ENCODE results near the gene COPA. TPM values are rescaled to one million over a fixed set of nuclear protein-coding genes. Genes with fewer than 3 reads are reported as not detected.

COPA gene
- total RNA-seq, 4 donors from 2014 or later = 74.9 to 99.8 (median 91.3) TPM

DNA sequence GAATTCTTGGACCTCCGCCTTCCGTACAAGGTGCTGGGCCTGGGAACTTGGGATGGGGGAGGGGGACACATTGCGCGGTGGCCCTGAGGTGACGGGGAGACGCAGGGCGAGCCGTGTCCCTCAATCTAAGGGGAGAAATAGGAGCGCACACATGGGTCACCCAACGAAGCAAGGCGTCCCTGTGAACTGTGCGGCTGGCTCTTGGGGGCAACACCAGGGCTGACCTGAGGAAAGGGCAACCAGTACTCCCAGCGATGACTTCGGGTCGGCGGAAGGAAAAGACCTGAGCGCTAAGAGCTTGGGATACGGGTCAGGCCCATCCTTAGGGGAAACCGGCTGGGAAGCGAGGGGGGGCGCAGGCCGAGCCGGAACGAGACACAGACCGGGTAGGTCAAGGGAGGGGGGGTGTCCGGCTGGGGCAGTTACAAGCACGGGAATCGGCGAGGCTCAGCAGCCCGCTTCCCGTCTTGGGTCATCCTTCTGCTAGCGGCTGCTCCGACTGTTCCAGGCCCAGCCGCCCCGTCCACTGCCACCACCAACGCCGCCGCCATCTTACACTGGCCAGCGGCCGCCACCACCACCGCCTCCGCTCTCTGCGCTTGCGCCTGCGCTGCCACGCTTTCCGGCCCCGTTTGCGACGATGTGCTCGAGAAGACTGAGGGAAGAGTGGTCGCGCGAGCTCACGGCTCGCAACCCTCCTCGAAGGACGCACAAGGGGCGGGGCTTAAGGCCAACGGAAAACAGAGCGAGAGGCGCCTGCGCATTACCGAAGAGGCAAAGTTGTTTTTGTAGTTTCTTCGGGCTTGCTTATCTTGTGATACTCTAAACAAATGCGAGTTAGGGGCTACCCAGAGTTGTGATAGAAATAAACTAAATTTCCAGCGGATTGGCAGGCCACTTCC, 80.9 kb downstream of the COPA start, which contains the start of gene DCAF8:
Gene DCAF8 (minus strand): TSS at position 657 of the 902 bp plus-strand sequence. CDS start 18,541 bp downstream, outside the sequence.
- H3K4me3 ChIP-seq = peak within 1 kb of the TSS; percentile 72 to 100 (median 89)
- peak within 1 kb of the TSS; percentile 96 to 100 (median 97) for H3K27ac ChIP-seq
- TF ChIP-seq, protein P1, sequence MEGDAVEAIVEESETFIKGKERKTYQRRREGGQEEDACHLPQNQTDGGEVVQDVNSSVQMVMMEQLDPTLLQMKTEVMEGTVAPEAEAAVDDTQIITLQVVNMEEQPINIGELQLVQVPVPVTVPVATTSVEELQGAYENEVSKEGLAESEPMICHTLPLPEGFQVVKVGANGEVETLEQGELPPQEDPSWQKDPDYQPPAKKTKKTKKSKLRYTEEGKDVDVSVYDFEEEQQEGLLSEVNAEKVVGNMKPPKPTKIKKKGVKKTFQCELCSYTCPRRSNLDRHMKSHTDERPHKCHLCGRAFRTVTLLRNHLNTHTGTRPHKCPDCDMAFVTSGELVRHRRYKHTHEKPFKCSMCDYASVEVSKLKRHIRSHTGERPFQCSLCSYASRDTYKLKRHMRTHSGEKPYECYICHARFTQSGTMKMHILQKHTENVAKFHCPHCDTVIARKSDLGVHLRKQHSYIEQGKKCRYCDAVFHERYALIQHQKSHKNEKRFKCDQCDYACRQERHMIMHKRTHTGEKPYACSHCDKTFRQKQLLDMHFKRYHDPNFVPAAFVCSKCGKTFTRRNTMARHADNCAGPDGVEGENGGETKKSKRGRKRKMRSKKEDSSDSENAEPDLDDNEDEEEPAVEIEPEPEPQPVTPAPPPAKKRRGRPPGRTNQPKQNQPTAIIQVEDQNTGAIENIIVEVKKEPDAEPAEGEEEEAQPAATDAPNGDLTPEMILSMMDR (IDR thresholded peaks at IDR 0.05) = peak in 1 of 6 experiments; percentile 21
- TF ChIP-seq POLR2A (IDR thresholded peaks at IDR 0.05) = peak in 3 of 4 donors; percentile 80 to 98 (median 93)
- H3K27me3 ChIP-seq = no peaks in the 10 kb centered on the region
- DNase-seq = peak; percentile 83
- peaks cover 0 to 18% (median 0%) of the 10 kb centered on the region in 3 donors for H3K36me3 ChIP-seq
- WGBS, 2 donors = 1% methylated on average over 29 to 39 of the region's 67 CpGs
- H3K9me3 ChIP-seq = no peaks in the 10 kb centered on the region
- peaks cover 11 to 52% (median 30%) of the 10 kb centered on the region in 3 donors for H3K4me1 ChIP-seq
- intact Hi-C loops (cut with DNase I) = no loop called here

DNA sequence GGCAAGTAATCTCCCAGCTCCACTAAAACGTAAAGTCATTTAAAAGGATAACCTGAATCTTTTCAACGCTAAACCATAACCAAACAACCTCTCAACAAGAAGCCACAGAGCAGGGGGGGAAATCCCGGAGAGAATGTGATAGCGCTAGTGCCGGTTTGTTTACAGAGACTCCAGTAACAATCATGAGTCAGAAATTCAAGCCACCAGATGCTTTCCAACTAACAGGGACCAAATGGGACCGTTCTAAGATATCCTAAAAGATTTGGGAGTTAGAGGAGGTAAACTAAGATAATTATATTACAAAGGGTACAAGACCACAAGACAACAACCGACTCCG, 81.5 kb downstream of the COPA start:
- Histone ChIP-seq H3K4me3 (peak overlapping the region; percentile 72 to 100 (median 89)), H3K27ac (peak overlapping the region; percentile 96 to 100 (median 97)), H3K36me3 (peaks cover 0 to 18% (median 0%) of the 10 kb centered on the region in 3 donors), H3K4me1 (peaks cover 11 to 58% (median 36%) of the 10 kb centered on the region in 3 donors), H3K9me3 (no peaks in the 10 kb centered on the region), H3K27me3 (no peaks in the 10 kb centered on the region)
- 0% methylated on average over 8 of the region's 8 CpGs for WGBS, 2 donors
- TF ChIP-seq, protein P1 (IDR thresholded peaks at IDR 0.05) = no peak
- TF ChIP-seq POLR2A (IDR thresholded peaks at IDR 0.05) = no peak
- DNase-seq = no peak
- intact Hi-C loops (cut with DNase I) = no loop called here

DNA sequence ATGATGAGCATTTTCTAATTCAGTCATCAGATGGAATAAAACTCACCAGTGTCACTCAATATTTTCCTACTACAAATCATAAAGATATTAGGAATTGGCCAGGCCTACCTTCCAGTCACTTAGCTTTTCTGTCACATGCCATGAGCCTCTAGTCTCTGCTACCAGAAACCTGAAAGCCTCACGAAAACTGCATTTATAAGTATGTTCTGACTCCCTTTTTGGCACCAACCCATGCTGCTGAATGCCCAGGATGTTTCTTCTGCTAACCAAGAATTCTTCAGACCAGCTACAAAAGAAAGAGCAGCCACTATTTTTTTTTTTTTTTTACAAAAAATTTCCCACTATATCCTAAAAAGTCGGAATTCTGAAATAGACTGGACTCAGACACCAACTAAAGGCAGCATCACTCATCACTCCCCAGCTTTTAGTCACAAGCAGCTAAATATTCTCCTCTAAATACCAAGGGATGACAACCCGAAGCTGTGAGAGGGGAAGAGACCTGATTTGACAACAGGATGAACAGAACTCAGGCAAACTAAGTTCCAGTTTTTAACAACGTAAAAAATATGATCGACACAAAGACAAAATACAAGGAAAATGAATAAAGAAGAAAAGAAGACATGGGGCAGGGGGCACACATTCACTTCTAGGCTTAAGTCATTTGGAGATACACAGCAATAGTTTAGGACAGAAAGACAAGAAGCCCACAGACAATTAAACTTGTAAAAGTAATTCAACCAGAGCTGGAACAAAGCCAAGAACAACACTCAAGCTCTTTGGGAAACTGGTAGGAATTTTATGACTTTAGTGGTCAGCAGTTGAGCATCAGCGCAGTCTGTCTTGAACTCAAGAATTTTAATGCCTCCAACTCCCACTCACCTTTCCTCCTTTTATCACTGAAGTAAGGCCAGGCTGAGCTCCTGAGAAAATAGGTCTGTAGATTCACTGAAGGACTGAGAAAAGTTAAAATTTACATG, 82.4 kb downstream of the COPA start:
- DNase-seq = no peak
- Histone ChIP-seq H3K27me3 (no peaks in the 10 kb centered on the region), H3K4me1 (peaks cover 11 to 66% (median 36%) of the 10 kb centered on the region in 3 donors), H3K9me3 (no peaks in the 10 kb centered on the region), H3K36me3 (peaks cover 0 to 18% (median 0%) of the 10 kb centered on the region in 3 donors), H3K27ac (peak overlapping the region; percentile 96 to 100 (median 97)), H3K4me3 (peak overlapping the region; percentile 72 to 100 (median 89))
- 25% methylated on average over 6 of the region's 6 CpGs for WGBS, 2 donors
- intact Hi-C loops (cut with DNase I) = no loop called here
- TF ChIP-seq, protein P1 (IDR thresholded peaks at IDR 0.05) = no peak
- no peak for TF ChIP-seq POLR2A (IDR thresholded peaks at IDR 0.05)

DNA sequence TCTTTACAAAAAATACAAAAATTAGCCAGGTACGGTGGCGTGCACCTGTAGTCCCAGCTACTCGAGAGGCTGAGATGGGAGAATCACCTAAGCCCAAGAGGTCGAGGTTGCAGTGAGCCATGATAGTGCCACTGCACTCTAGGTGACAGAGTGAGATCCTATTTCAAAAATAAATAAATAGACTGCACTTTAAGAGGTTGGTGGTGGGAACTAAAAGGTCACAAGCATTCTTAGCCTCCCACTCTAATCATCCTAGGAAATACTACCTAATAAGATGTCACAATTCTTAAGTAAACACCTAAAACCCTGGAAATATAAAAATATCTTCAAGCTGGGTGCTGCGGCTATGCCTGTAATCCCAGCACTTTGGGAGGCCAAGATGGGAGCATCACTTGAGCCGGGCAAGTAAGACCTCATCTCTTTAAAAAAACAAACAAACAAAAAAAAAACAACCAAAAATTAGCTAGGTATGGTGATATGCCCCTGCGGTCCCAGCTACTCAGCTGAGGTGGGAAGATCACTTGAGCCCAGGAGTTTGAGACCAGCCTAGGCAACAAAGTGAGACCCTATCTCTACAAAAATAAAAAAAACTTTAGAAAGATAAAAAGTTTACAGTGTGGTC, 84.8 kb downstream of the COPA start:
- intact Hi-C loops (cut with DNase I) = loop anchor here (10.0 kb wide), 1 partner anchor 163 kb away; the partner anchor contains the start of gene IGSF8
- H3K4me3 ChIP-seq = no peak overlapping the region
- peaks cover 0 to 38% (median 0%) of the 10 kb centered on the region in 3 donors for H3K36me3 ChIP-seq
- H3K27me3 ChIP-seq = no peaks in the 10 kb centered on the region
- no peak for DNase-seq
- peaks cover 11 to 64% (median 36%) of the 10 kb centered on the region in 3 donors for H3K4me1 ChIP-seq
- no peaks in the 10 kb centered on the region for H3K9me3 ChIP-seq
- WGBS, 2 donors = 92 to 94% methylated on average over 6 to 7 of the region's 7 CpGs
- TF ChIP-seq, protein P1 (IDR thresholded peaks at IDR 0.05) = no peak
- TF ChIP-seq POLR2A (IDR thresholded peaks at IDR 0.05) = no peak
- no peak overlapping the region for H3K27ac ChIP-seq
